HG02870 (cell line): ENCODE results near the gene C16orf96.
A peak's percentile ranks its signal among the peaks of the same experiment; 100 is the strongest.

ENCODE experiments used
- ATAC-seq: cut with Tn5 transposase; IDR thresholded peaks from one replicate; pipeline ENCODE4 v1.9.1; 2021; ENCODE audit warnings: mild to moderate bottlenecking, moderate library complexity; ENCODE audit not compliant: unreplicated experiment

Gene C16orf96

DNA sequence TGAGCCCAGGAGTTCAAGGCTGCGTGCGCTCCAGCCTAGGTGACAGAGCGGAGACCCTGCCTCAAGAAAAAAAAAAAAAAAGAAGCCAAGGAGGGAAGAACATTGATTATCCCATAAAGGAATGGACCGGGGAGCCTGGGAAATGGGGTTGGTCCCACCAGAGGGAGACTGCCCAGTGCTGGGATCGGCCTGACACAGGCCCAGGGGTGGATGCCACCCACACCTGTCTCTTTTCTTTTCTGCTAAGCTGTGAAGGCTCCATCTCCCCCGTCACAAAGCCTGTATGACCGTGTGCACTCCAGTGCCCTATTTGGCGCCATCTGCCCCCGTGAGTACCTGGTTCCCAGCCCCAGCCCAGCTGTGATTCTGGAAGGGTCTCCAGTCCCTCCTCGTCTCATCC is 42.9 kb downstream of the C16orf96 start:
- no peak for ATAC-seq

- no peak for ATAC-seq
These were observed 43.4 kb downstream of the C16orf96 start for GRCh38 chr16:4599545-4599944.

DNA sequence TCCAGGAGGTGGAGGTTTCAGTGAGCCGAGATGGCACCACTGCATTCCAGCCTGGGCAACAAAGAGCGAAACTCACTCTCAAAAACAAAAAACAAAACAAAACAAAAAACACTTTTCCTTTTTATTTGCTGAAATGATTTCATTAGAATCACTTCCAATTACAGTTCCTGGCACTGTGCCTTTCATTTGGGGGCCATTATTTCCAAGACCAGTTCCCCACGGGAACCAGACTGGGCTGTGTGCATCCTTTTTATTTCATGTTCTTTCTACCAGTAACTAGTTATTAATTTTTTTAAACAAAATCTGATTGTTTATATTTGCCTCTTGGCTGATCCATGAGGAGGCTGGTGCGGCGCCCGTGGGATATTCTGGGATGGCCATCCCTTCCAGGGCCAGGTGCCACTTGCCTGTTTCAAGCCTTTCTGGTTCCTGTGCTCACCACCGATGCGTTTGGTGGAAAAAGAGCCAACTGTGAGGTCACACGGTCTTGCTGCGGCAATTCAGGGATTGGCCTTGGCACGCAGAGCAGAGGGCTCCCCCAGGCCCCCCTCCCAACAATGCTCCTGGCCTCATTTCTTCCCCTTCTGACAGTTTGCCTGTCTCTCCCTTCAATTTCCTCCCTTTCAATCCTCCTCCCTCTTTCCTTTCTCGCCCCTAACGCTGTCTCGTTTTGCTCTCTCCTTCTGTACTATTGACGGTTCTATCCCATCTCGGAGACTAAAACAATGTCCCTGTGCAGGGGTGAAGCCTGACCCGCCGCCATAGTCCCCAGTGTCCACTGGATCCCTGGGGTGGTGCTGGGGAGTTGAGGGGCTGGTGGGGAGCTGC is 45.1 kb downstream of the C16orf96 start:
- ATAC-seq: no peak

DNA sequence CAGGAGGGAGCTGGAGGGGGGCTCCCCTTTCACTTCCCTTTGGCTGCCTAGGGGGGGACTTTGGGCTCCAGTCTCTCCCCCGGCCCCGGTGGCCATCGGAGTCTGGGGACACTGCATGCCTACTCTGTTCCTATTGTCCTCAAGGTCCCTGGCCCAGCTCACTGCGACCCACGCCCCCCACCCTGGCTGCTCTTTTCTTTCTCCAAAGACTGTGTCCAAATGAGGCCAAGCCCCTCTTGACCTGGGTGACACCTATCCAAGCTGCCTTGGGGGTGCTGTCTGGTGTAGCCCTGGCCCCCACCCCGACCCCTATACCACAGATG is 45.7 kb downstream of the C16orf96 start:
- no peak for ATAC-seq

- no peak for ATAC-seq
These were observed 46.2 kb downstream of the C16orf96 start for GRCh38 chr16:4602331-4602730.

GRCh38 chr16:4603624-4604170 is 47.6 kb downstream of the C16orf96 start:
- no peak for ATAC-seq

GRCh38 chr16:4604401-4604800 is 48.3 kb downstream of the C16orf96 start:
- no peak for ATAC-seq

- ATAC-seq: no peak
These were observed 50.2 kb downstream of the C16orf96 start for GRCh38 chr16:4606354-4606753.

DNA sequence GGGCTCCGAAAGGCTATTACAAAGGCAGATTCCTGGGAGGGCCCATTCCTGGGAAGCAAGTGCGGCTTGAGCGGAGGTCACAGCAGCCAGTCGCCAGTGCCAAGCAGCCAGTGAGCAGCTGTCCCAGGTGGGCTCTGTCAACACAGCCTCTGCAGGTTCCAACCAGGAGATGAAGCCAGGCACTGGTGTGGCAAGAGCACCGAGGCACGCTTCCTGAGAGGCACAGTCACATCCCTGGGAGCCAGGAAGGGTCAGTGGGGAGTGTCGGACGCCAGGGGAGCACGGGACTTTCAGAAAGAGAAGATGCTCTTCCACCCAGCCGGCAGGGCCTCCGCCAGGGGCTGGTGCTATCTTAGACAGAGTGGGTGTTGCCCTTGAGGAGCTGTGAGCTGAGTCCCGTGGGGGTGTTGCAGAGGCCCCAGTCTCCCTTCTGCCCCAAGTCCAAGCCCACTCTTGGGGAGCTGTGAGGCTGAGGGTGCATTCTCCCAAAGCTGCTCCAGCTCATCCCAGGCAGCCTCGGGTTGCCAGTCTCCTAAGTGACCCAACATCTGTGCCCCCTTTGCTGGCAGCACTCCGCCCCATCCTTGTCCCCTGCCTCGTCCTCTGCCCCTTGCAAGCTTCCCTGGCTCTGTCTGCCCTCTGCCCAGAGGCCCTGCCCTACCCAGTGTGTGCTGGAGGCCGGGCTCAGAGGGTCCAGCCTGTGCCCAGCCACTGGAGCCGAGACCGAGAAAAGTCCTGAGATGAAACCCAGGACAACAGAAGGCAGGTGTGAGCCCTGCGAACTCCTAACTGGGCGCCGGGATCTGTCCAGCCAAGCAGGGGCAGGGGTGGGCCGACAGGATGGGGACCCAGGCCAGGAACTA is 51.9 kb downstream of the C16orf96 start:
- no peak for ATAC-seq

- no peak for ATAC-seq
These were observed 52.5 kb downstream of the C16orf96 start for GRCh38 chr16:4608704-4608980.

DNA sequence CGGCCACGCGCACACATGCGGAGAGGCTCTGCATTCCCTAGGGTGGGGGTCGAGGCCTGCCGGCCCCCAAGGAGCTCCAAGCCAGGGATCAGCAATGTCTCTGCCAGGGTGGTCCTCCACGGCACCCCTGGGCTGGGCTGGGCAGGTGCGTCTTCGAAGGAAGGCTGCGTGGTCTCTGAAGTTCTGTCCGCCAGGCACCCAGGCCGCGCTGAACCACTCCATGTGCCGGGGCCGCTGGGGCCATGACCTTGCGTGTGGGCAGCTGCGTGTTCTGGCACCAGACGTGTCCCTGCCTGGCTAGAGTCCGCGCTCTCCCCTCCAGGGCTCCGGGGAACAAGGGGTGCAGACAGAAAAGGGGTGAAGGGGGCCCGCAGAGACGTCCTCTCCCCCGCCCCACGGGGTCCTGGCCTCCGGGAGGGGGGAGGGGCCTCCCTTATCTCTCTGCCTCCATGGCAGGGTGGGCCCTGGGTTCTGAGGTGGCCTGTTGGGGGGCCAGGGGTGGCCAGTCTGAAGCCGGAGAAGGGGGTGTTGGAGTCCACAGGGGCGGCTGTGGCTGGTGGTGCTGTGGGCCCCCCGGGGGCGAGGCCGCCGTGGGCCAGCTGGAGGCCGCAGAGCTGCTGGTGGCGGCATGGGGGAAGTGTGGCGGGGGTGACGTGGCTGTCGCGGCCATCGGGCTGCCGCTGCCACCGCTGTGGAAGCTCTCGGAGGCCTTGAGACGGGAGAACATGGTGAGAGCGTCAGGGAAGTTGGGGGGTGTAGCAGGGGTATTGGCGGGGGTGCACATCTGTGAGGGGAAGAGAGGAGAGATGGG is 53.3 kb downstream of the C16orf96 start:
- ATAC-seq: no peak

DNA sequence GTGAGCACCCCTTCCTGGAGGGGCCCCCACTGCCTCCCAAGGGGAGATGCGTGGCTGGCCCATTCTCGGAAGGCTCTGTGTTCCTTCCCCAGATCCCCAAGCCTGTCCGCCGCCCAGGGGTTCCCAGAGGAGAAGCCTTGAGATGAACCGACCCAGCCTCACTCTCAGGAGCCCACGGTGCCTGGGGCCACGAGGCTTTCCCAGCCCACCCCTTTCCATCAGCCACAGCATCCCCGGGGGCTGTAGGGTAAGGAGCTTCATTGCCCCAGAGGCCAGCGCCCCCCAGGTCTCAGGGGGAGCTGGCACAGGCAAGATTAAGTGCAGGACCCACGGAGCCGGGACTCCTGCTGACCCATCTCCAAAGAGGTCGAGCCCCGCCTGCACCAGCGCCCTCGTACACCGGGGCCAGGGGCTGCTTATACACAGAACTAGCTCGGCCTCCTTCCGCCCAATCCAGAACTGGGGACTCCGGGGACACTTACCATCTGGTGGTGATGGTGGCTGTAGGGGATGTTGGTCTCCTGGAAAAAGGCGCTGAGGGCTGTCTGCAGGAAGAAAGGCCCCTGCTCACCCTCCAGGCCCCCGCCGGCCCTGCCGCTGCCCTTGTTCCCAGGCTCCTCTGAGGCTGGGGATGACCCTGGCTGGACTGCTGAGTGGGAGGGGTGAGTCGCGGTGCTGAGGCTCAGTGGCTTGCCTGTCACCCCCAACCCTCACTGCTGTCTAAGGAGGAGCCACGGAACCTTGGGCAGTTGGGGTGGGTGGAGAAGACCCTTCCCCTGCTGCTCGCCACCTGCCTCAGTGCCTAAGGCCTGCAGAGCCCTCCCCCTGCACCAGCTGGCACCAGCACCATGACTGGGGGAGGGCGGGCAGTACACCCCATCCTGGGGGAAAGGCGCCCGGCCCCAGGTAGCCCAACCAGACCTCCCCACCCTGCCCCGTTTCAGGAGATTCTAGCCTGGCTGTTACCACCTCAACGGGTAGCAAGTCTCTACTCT is 54.2 kb downstream of the C16orf96 start:
- ATAC-seq: no peak

DNA sequence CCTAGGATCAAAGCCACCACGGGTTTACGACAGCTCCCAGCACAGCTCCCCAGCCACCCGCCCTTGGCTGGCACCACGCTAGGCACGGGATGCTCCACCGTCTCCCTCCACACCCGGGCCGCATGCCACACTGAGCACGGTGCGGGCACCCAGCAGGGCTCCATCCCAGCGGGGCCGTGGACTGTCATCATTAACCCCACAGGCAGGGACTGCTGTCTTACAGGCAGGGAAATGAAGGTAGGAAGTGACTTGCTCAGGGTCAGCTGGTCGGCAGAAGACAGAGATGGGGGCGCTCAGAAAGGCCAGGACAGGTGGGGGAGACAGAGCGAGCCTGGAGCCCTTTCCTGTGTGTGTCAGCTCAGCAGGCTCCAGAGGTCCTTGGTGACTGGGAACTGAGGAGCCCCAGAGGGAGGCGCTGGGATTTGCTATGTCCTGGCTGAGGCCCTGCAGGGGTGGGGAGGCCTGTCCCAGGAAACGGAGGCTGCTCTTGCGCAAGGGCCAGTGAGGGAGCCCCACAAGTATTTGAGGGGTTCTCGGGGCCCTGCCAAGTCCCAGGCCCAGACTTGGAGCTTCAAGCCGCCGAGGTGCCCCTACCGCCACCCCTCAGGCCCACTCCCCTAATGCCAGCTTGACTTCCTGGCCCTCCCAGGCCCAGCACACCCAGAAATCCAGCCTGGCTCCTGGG is 55.3 kb downstream of the C16orf96 start:
- ATAC-seq: no peak

DNA sequence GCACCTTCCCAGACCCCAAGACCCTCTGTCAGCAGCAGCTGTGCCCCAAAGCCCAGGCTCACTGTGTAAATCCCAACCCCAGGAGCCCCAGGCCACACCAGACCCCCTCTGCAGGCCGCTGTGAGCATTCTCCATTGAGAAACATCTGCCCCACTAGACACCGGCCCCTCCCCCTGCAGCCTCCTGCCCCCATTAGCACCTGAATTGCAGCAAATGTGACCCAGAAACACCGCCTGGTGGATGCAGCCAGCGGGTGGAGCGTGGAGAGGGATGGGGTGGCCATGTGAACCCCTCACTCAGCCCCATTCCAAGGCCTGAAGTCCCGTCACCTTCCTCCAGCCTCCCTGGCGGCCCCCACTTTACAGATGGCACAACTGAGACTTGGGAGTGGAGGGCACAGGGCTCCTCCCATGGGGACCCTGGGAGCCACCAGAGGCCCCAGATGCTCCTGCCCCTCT is 56.4 kb downstream of the C16orf96 start:
- no peak for ATAC-seq

DNA sequence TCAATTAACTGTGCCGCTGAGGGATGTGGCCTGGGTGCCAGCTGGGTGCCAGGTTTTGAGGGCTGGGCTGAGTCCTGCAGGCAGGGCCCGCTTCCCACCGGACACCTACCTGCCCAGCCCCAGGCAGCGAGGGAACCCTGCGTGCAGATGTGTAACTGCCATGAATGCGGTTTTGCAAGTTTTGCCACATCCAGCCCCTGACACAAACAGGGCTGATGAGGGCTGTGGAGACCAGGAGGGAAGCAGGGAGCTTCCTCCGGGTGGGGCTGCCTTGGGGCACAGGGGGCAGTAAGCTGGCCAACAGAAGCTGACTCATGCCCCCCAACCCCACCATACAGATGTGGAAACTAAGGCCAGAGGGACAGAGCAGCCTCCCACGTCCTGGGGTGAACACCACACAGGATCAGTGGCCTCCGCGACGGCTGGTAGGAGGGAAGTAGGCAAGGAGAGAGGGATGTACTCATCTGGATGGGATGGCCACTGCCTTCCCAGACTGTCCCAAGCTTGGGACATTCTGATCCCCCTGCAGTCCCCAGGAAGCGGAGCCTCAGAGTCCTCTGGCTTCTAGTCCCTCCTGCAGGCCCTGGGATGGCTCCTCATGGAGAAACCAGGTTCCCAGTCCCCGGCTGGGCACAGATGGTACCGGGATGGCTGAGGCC is 57.0 kb downstream of the C16orf96 start:
- ATAC-seq: no peak

DNA sequence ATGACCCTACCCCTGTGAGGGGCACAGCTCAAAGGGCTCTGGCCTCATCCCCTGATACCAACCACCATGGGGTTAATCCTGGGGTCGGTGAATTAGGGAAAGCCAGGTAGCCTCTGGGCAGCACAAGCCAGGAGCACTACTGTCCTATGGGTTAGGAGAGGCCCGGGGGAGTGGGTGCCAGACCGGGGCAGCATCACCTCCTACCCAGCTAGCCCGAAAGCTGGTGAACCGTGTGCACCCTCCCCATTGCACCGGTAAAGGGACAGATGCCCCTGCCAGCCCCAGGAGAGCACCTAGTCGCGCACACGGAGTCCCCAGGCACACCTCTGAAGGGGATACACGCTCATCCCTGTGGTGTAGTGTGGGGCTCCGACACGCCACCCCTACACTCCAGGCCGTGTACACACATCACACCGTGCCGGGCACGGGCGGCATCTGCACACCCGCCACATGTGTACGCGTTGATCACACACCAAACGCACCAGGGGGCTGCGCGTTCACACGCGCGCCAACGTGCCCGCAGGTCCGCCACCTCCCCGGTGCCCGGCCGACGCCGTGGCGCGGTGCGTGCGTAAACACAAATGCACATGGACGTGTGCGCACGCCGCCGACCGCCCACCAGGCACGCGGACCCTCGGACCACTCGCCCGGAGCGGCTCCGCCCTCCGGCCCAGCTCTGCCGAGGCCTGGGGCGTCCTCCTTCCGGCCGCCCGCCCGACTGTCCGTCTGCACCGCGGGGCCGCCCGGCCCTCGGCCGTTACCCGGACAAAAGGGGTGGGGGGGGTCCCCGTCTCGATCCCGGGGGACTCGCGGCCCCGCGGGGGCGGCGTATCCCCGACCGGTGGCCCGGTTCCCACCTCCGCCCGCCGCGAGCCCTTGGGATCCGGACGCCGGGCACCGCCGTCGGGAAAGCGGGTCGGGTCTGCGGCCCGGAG is 57.8 kb downstream of the C16orf96 start:
- no peak for ATAC-seq

DNA sequence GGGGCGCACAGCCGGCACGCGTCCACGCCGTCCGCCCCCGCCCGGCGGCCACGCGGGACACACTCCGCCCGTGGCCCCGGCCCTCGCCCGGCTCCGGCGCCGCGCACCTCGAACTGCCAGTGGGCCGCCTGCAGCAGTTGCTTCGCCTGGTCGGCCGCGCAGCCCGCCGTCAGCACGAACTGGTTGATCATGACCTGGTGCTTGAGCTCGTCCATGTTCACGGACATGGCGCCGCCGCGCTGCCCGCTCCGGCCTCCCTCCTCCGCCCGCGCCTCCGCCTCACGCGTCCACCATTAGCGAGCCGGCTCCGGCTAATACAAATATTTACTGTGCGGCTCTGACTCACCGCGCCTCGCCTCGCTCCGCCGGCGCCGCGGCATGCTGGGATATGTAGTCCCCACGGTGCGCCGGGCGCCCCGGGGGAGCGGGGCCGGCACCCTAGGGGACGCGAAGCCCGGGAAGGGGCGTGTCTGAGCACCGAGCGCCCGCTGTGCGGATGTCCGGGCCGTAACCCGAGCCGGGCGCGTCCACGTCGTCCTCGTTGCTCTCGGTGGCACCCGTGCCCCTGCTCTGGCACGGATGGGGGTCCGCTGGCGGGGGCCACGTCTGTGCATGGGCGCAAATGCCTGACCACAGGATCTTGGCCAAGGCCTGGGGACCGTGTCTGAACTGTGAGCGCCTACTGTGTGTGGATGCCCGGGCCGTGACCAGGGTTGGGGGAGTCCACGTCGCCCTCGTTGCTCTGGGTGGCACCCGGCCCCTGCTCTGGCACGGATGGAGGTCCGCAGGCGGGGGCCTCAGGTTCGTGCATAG is 58.6 kb downstream of the C16orf96 start, which contains the start of gene UBALD1:
Gene UBALD1 (minus strand): TSS at position 318 of the 813 bp plus-strand sequence. CDS start 91 bp downstream, at position 227.
- peak; percentile 54 for ATAC-seq
